ENCODE data around the gene SRGAP2C.
"Not testable (repeated sequence)": the region's sequence is repeated elsewhere in the genome, so short reads cannot be mapped to it uniquely, and the experiment has no call there.

DNA sequence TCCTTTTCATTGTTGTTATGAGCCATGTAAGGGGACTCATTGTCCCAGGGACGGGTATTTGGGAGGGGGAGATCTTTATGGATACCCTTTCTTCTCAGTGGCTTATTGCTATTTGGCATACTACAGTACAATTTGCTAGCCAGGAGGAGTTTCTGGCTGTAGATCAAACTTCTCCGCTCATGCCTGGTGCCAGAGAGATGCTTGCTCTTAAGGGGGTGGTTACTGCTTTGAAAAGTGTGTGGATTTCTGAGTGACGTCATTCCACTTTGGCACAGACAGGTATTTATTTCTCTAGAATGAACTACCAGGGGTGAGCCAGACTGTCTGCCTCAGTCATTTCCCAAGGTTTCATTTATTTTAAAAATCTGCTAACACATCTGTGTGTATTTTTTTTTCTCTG lies 131.3 kb downstream of the SRGAP2C start:
- not testable (repeated sequence) for TF ChIP-seq CTCF, POLR2A (IDR thresholded peaks at IDR 0.05)
